SU-DHL-6 (cell line): ENCODE results near the gene RGS6.

Source experiments
- CTCF ChIP-seq: fragments of 200-600 bp; sonication (generic); IDR thresholded peaks from one replicate; pipeline ENCODE4 v1.5.1; 2017; ENCODE audit warnings: antibody characterized with exemption, mild to moderate bottlenecking, low read length, moderate library complexity; ENCODE audit not compliant: insufficient read depth, poor library complexity, severe bottlenecking
- EZH2phosphoT487 ChIP-seq: fragments of 200-600 bp; sonication (generic), shearing (Covaris generic); conservative IDR thresholded peaks from 2 replicates; pipeline ENCODE4 v1.6.1; 2018; ENCODE audit warnings: mild to moderate bottlenecking, antibody characterized with exemption, low read length, moderate library complexity, mixed read lengths

- TF ChIP-seq CTCF (no peak), EZH2phosphoT487 (no peak)
These were observed 511.0 kb downstream of the RGS6 start for GRCh38 chr14:72443256-72443655.
